ENCODE results near the gene DRAM1. TPM values are rescaled to one million over a fixed set of nuclear protein-coding genes. Genes with fewer than 3 reads are reported as not detected.
"Not testable (repeated sequence)": the region's sequence is repeated elsewhere in the genome, so short reads cannot be mapped to it uniquely, and the experiment has no call there.

The DRAM1 gene
- total RNA-seq, 1 donor from 2014 or later: 5.9 TPM

- intact Hi-C loops (cut with micrococcal nuclease): no loop called here
These were observed 24.4 kb downstream of the DRAM1 start for GRCh38 chr12:101901777-101902176.

DNA sequence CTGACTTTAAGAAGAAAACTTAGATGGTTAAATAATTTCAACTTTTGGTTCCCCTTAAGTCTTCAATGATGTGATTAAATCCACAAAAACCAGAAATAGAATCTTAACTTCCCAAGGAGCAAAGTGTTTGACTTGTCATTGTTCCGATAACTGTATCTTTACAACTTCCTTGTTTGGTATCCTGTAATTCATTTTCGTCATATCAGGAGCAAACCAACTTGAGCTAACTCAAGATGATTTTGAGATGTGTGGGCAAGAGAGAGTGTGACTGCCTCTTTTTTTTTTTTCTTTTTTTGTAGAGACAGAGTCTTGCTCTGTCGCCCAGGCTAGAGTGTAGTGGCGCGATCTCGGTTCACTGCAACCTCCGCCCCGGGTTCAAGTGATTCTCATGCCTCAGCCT lies 25.3 kb downstream of the DRAM1 start:
- intact Hi-C loops (cut with micrococcal nuclease): no loop called here

DNA sequence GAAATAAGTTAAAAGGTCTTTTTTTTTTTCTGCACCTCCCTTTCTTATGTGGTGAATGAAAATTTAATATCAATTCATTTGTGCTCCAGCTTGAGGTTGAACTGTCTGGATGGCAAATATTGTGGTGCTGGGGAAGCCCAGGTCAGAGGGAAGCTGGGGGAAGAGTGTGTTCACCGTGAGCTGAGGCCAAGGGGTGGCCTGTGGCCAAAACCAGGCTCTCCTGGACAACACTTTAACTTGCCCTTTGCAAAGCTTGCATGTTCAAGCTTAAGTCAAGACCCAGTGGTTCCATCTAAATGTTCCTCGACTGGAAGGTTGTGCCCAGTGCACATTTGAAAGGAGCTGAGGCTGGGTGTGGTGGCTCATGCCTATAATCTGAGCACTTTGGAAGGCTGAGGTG lies 28.8 kb downstream of the DRAM1 start:
- intact Hi-C loops (cut with micrococcal nuclease): no loop called here

- intact Hi-C loops (cut with micrococcal nuclease): no loop called here
These were observed 31.0 kb downstream of the DRAM1 start for GRCh38 chr12:101908395-101908794.

- intact Hi-C loops (cut with micrococcal nuclease): no loop called here
These were observed 32.3 kb downstream of the DRAM1 start for GRCh38 chr12:101909646-101910045.

DNA sequence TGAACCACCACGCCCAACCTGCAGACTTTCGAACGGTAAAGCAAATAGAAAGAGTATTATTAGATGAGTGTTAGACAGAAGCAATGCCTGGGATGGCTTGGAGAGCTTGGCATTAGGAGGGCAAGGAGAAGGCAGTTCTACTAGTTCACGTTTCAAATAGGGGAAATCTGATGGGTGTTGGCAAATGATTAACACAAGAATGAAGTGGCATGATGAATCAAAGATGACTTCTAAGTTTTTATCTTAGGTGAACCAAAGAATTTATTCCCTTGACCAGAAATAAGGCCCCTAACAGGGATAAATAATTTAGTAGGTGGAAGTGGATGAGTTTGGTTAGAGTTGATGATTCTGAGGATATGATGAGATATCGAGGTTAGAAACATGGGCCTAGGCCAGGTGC lies 38.5 kb downstream of the DRAM1 start:
- intact Hi-C loops (cut with micrococcal nuclease): loop anchor here (2.0 kb wide), 1 partner anchor 39 kb away; the partner anchor contains the start of gene DRAM1

- intact Hi-C loops (cut with micrococcal nuclease): not testable (repeated sequence)
These were observed 41.4 kb downstream of the DRAM1 start for GRCh38 chr12:101918805-101919204.

DNA sequence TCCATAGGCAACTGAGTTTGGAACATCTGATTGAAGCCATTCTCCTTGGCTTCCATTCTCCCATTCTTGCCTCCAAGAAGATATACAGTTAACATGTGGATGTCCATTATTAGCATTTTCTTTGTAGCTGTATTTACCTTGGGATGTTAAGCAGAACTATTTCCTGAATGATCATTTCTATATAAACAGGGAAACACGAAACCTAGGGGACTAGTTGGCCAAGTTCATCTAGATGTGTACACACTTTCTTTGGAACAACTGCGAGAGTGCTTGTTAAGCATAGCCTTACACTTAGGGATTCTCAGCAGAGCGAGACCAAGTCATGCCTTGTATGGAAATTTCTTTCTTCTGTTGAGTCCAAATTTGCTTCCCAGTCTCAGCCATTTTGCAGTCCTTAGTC lies 42.1 kb downstream of the DRAM1 start:
- intact Hi-C loops (cut with micrococcal nuclease): no loop called here

DNA sequence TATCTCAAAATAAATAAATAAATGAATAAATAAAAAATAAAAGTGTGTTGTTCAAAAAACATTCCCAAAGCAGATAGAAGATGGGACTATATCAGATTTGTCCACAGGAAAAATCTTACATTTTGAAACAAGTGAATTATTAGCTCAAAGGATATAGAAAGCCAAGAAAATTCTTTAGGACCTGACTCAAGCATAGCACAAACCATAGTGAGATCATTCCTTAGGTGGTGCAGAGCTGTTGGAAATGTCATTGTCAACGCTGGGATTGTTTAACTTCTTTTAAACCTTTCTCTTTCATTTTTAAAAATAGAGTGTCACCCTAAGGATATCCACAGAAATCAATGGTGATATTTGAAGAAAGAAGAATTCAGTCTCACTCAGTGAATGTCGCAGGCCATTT lies 43.5 kb downstream of the DRAM1 start:
- intact Hi-C loops (cut with micrococcal nuclease): no loop called here

DNA sequence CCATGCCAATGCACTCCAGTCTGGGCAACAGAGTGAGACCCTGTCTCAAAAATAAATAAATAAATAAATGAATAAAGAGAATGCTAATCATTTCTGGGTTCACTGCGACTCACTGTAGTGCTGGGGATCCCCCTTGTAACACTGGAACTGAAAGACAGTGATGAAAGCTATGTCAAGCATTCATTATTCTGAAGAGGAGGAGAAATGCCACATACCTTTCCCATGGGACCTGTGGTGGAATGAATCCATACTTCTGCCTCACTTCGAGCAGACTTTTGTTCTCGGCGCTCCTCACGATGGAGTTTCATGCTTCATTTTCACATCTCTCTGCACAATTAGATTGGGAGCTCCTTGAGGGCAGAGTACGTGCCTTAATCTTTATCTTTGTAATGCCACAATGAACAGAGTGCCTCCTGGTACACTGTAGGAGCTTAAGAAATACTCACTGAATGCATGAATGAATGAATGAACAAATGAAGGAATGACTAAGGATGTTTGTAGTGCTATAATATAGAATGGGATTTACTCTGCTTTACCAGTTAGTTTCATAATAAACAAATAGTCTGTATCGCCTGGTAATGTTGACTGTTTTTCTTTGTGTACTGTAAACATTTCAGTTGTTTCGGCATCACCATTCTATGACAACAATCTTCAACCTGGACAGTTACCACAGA lies 45.8 kb downstream of the DRAM1 start:
- intact Hi-C loops (cut with micrococcal nuclease): no loop called here

GRCh38 chr12:101924618-101925017 lies 47.2 kb downstream of the DRAM1 start:
- intact Hi-C loops (cut with micrococcal nuclease): no loop called here

DNA sequence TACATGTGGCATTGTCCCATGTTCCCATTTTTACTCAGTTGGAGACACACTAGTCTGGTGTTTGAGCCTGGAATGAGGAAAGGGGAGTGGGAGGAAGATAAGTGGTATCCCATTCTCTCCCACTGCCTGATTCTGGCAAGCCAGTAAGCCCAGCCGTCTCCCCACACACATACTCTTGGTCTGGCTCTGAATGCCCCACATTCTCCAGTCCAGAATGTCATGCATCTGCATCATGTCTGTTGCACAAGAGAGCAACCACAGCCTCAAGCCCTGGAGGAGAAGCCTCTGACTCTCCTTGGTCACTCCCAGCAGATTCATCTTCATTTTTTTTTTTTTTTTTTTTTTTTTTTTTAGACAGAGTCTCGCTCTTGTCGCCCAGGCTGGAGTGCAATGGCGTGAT lies 48.0 kb downstream of the DRAM1 start:
- intact Hi-C loops (cut with micrococcal nuclease): no loop called here

- intact Hi-C loops (cut with micrococcal nuclease): no loop called here
These were observed 48.6 kb downstream of the DRAM1 start for GRCh38 chr12:101925935-101926334.

DNA sequence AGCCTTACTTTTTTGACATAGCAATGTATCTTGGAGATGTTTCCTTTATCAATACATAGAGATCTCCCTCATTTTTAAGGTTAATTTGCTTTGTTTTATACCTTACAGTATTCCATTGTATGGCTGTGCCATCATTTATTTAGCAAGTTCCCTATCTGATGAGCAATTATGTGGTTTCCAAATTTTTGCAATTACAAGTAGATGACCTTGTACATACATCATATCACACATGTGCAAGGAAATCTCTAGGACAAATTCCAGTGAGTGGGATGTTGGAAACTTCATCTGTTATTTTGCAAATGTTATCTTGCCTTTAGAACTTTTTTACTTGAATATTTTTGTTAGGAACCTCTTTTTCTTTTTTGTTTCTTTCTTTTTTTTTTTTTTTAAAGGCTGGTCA lies 49.7 kb downstream of the DRAM1 start:
- intact Hi-C loops (cut with micrococcal nuclease): no loop called here

DNA sequence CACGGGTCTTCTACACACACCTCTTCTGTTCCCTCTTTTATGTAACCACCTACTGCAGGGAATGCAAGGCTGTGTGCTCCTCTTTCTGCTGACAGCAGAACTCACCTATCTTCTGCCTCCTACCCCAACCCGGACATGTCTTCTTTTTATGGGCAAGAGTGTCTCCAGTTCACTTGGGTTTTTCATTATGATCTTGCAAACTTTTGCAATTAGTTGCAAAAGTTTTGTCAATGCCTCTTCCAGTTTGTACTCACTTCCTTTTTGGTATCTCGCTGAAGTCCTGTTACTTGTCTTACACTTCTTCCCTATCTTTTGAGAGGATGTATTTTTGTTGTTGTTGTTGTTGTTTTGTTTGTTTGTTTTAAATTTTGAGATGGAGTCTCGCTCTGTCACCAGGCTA lies 50.6 kb downstream of the DRAM1 start:
- intact Hi-C loops (cut with micrococcal nuclease): no loop called here

GRCh38 chr12:101928556-101928955 lies 51.2 kb downstream of the DRAM1 start:
- intact Hi-C loops (cut with micrococcal nuclease): no loop called here

- intact Hi-C loops (cut with micrococcal nuclease): loop anchor here (10.0 kb wide), 1 partner anchor 265 kb away; the partner anchor contains the start of gene PMCH
These were observed 52.1 kb downstream of the DRAM1 start for GRCh38 chr12:101929365-101930041.

GRCh38 chr12:101931498-101932326 lies 54.3 kb downstream of the DRAM1 start:
- intact Hi-C loops (cut with micrococcal nuclease): loop anchor here (10.0 kb wide), 1 partner anchor 263 kb away; the partner anchor contains the start of gene PMCH

DNA sequence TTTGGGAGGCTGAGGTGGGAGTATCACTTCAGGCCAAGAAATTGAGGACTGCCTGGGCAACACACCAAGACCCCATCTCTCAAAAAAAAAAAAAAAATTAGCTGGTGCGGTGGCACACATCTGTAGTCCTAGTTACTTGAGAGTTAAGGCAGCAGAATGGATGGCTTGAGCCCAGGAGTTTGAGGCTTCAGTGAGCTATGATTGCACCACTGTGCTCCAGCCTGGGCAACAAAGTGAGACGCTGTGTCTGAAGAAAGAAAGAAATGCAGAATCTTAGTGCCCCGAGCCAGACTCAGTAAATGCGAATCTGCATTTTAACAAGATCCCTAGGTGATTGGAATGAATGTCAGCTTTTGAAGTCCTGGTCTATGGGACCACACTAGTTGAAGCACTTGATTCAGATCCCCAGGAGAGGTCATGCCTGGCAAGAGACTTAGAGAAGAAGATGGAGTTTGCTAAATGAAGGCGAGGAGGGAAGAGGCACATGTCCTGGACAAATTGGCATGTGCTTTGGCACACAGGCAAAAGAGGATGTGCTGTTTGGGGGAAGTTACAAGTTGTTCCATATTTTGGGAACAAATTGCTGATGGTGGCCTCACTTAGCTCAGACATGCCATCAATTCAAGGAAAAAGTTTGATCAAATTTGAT lies 56.6 kb downstream of the DRAM1 start:
- intact Hi-C loops (cut with micrococcal nuclease): loop anchor here (10.0 kb wide), 1 partner anchor 261 kb away; the partner anchor contains the start of gene PMCH

DNA sequence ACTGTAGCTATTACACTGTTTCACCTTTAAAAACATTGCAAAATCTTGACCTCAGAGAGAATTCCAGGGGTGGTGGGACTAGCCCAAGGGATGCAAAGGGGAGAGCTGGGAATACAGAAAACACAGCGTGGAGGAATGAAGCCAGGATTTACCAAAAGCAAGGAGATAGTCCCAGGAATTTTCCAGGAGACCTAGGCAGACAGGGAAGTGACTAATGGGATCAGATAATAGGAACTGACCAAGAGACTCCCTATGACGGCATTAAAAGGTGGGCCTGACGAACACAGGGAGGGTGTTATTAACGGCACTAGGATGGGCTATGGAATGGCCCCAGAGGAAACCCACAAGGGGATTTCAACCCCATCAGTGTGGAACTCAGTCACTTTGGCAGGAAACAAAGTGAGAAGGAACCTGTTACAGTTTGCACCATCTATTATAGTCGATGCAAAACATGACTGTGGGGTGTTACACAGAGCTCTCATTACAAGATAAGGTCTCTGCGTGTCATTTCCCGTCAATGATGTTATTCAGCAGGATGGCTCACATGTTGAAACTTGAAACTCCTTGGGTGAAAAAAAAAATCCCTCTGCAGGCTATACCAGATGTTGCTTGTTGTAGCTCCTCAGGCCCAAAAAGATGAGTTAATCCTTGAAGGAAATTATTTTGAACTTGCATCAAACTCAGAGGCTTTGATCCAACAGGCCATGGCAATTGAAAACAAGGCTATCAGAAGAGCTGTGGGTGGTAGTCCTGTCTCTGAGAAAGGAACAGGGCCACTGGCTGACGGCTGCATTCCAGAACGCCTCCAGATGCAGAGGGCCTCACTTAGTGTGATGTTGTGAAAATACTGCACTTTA lies 58.7 kb downstream of the DRAM1 start:
- intact Hi-C loops (cut with micrococcal nuclease): loop anchor here (1.0 to 10.0 kb wide), 8 partner anchors 19 to 941 kb away; partner anchors contain the start of genes PMCH and WASHC3

All from T-helper 1 cell treated with Interleukin-12 subunit alpha and Interleukin-12 subunit beta and Interleukin-4 antibody, amounts not matched to agents 30 ng/mL and 1 ng/mL, for 36 hours (primary cell).